Stimulated activated CD4-positive, alpha-beta T cell treated with anti-CD3 and anti-CD28 coated beads, Interleukin-1b, Interleukin-23, amount 100 ng/mL, for 1 hour (primary cell): Measurements from ENCODE around the gene BCAS3.
"Not testable (repeated sequence)": the region's sequence is repeated elsewhere in the genome, so short reads cannot be mapped to it uniquely, and the experiment has no call there.

Source experiments
- DNase-seq, 2 donors: peaks; one replicate each; pipeline ENCODE4 v3.0.0-alpha.2; 2020; ENCODE audit warnings: low read depth in 2 of 2

Gene BCAS3

DNA sequence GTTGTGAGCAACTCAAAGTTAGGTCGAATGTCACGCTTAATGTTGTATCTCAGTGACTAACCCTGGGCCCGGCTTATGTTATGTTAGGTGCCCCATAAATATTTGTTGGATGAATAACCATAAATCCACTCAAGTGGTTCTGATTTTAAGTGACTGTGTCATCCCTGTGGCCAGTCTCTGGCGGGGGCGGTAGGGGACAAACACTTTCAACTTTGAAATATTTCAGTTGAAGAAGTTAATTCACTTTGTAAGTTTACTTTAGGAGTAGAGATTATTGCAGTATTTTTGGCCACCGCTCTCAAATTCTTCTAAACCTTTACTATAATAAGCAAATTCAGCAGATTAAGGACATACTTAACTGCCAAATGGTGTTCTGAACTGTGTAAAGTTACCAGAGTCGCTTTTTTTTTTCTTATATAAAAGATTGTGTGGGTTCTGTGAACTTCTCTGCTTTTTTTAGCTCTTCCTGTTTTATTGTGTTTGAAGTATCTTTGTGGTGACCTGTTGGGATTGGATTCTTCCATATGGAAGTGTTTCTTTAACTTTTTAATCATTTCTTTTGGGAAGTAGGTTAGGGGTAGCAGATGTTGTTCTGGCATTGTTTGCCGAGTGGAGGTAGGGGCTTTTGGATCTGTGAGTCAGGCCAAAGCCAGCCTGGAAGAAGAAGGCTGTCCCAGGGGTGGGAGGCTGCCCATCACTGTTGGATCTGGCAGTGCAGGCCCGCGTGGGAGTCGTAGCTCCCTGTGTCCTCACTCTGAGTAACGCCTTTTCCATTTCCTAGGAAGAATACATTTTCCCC, 660.5 kb downstream of the BCAS3 start:
- DNase-seq: no peak

DNA sequence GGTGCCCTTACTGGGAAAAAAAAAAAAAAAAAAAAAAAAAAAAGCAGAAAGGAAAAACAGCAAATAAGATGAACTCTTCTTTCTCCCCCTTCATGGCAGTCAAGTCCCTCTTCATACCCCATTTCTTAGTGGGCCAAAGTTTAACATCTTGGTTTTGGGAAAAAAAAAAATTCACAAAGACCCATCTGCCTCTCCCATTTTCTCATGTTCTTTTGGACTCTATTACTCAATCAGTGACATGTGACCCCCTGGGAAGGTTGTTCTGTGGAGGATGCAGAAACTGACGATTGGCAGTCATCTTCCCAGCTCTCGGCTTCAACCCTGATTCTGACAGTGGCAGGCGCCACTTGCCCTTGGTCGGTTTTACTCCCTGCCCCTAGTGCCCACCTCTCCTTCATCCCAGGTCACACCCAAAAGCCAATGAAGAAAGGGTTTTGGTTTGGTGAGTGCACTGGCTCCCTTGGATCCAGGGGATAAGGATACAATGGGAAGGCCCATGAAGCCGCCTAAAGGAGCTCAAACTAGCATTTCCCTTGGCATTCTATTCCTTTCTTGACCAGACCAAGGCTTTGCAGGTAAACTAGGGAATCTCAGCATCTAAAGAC, 661.3 kb downstream of the BCAS3 start:
- no peak for DNase-seq

DNA sequence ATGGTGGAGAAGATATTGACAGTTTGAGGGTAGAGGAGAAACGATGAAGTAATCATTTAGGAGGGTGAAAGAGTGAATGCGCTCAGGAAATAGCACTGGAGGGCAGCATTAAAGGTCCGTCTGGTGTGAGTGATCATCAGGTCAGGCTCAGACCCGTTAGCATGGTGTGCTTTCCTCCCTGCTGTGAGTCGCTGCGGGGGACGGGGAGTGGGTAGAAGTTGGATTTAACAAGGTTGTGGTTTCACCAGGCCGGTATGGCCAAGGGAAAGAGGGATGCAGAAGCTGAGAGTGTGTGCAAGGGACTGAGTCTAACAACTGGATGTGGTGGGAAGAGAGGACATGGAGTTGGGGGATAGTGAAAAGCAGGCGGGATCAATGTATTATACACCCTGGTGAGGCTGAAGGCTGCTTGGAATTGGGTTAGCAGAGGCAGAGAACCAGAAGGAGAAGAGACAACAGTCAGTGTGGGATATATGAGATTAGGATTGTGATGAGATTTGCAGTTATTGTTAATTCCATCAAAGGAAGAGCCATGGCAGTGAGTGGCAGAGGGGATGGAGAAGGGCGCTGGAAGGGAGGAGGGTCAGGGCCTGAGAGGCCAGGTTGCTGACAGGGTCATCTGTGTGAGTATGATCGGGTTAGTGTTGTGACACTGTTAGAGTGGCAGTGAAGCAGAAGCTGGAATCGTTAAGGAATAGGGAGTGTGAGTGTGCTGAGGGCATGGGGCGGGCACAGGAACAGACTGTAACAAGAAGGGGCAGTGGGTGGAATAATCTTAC, 663.0 kb downstream of the BCAS3 start:
- no peak for DNase-seq

DNA sequence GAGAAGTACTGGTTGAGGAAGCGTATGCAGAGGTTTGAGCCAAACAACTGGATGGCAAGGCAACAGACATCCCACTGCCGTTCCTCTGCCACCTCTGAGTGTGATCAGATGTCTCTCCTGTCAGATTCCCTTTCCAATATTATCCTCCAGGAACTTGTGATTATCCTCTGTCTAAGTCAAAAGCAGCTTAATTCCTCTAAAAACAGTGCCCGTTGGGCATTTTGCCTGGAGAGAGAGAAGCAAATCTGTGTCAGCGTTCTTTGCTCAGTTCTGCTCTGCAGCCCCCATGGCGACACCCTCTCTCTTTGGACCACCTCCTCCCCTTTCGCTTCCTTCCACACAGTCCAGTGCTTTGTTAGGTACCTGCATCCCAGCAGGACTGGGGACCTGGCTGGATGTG, 665.9 kb downstream of the BCAS3 start:
- no peak for DNase-seq

DNA sequence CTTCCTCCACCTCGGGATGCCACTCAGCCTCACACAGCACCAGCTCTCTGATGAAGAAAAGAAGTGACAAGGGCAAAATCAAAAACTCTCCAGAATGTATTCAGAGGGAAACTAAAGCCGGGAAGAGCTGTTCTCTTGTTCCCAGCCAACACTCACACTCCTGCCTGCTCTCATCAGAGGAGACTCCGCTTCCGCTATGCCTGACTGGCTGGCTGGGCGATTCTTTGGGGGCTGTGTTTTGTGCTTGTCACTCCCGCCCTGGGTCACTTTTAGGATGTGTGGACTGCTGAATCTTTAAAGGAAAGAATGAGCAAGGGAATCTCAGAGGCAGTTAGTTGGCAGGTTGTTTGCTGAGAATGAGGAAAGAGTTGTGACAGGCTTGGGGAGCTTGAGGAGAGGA, 667.4 kb downstream of the BCAS3 start:
- no peak for DNase-seq

DNA sequence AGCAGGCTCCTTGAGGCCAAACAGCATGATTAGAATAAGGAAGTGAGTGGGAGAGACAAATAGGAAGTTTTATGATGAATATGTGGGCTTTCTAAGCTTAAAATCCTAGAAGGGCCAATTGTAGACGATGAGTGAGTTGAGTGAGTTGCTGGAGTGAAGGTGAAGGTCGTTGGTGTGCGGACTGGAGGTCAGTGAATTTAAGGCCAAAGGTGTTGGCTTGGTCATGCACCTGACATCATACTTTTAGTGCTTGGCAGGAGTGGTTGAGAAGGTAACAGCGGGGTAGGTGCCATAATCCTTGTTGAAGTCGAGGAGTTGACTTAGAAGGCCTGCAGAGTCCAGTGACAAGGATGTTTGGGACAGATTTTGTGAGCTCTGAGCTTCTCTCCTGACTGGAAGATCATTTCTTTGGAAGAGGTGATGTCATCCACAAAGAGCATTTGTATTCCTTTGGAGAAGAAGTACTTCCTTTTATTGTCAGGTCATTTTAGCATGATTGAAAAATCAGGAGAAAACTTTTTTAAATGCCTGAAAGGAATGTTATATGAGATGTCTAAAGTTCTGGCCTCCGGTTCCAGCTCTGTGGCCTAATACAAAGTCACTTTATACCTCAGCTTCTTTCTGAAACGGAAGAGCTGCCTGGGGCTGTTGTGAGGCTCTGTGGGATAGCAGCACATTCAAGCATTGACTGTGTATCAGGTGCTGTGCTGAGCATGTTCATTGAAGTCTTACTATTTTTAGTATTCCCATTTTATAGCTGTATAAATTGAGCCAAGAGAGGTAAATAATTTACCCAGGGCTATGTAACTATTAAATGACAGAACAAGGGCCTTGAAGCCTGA, 668.4 kb downstream of the BCAS3 start:
- no peak for DNase-seq

DNA sequence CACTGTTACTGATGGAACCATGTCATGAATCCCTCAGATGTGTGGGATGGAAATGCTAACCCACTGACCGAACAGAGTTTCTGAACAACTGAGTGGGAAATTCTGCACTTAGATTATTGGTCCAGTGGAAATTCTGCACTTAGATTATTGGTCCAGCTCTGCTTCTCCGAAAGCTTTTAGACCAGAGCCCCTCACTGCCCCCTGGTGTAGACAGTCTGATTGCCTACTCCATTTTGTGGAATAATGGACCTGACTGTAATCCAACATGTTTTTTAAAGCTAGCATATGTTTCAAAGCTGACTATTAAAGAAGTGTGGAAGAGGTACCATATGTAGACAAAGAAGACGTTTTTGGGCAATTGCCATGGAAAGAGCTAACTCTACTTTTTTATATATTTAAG, 671.7 kb downstream of the BCAS3 start:
- DNase-seq: no peak

DNA sequence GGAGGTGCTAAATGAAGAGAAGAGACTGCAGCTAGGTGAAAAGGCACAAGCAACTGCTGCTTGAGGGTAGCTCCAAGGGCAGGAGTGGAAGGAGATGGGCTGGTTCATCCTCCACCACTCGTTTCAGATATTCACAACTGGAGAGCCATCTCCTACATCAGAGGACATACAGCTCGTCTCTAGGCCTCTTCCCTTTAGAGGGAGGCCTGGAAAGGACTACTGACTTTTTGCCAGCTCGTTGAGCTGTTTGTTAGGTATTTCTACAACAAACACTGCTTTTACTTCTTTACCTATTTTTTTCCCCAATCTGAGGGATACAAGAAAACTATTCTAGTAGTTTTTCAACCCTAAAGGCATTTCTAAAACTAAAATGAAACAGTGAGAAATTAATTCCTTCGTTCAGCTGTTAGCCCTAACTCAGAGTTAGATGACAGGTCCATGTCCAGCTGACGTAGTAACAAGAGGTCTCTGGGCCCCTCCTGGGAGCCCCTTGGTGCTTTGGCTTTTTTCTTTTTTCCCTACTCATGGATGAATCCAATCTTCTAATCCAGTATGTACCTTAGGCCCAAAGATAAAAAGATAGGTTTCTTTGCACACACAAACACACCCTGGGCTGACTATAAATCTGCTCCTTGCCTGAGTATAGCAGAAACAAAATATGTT, 674.2 kb downstream of the BCAS3 start:
- no peak for DNase-seq

DNA sequence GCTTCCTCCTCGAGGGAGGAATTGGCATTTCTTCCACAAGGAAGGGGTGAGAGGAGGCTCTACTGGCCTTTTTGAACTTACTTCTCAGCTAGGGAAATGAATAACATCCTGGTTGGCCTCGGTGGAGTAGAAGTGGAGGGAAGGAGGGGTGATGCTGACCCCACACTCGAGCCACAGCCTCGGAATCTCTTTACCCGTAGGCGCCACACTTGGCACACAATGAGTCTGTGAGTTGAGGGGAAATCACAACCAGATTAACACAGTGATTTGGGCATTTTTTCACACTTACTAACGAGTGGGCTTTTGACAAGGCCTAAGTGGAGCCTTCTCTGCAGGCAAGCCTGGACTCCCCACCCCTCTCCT, 674.7 kb downstream of the BCAS3 start:
- DNase-seq: no peak

DNA sequence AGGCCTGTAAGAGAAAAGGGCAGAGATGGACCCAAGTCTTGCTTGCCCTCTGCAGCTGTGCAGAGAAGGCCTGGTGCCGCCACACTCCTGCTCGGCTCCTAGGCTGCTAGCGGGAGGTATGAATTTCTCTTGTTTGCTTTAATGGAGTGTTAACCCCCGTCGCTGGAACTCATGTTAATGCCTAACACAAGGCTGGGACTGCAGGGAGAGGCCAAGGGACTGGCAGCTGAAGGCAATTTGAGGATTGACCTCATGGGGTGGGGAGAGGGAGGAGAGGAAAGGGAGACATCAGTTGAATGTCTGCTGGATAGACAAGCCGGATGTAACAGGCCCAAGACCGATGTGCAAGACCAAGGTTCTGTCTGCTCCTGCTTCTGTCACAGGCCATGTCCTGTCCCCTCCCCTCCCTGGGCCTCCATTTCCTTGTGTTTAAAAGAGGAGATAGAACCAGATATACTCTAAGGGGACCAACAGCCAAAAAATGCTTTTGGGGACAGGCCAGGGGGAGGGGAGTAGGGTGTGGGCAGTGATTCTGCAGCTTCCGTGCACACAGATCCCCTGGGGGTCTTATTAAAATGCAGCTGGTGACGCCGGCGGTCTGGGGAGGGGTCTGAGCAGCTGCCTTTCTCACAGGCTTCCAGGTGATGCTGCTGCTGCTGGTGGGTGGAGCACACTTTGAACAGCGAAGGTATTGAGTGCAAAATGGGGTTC, 675.3 kb downstream of the BCAS3 start:
- DNase-seq: no peak

DNA sequence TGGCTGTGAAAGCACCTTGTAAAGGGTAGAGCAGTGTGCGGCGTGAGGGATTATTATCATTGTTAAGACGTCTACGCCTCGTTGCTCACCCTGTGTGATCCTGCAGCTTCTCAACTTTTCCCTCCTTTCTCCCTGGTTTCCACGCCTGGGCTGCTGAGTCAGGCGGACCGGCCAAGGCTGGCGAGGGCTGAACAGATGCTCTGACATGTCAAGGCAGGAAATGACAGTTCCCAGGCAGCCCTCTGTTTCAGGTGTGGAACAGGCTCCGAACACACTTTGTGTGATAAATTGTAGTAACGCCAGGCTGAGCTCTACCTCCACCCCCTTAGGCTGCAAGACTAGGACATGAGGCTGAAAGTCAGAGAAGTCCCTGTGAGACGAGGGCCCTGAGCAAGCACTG, 676.0 kb downstream of the BCAS3 start:
- no peak for DNase-seq

DNA sequence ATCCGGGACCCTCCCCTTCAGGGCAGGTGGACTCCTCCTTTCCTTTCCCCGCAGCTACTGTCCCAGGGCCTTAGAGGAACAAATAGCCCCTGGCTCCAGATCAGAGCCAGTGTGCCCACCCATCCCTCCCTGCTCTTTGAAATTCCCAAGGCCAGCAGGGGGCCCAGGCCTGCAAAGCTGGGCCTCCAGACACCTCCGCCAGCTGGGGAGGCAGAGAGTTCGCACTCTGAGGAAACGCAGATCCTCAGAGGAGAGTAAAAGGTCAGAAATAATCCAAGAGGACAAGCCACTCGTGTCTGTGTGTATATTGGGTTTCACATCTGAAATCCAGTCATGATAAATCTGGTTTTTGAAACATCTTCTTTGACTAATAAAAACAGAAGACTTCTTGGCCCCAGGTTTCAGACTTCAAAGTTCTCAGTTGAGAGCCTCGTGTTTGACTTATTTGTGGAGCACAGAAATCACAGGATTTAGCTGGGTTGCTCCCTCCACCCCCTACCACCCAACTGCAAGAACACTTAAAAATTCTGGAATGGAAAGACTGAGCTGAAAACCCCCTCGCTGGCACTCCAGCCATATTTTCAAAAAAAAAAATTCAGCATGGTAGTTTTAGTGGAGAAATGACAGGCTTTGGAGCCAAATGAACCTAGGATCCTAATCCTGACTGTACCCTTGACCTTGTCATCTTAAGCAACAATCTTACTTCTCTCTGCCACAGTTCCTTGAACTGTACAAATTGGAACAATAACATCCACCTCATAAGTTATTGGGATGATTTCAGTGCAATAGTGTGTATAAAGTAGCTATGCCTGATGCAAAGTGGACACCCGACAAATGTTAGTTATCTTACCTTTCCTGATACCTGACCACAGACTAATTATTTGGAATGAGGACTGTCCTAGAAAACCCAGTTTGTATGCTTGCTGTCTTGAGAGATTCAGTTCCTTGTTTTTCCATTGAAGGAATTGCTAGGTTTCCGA, 677.5 kb downstream of the BCAS3 start:
- no peak for DNase-seq

DNA sequence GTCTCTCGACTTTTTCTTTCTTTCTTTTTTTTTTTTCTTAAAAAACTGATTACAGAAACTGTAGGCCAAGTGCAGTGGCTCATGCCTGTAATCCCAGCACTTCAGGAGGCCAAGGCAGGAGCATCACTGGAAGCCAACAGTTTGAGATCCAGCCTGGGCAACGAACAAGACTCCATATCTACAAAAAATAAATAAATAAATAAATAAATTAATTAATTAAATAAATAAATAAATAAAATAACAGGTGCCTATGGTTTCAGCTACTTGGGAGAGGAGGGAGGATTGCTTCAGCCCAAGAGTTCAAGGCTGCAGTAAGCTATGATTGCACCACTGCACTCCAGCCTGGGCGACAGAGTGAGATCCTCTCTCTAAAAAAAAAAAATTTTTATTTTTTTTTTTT, 679.4 kb downstream of the BCAS3 start:
- DNase-seq: not testable (repeated sequence)

DNA sequence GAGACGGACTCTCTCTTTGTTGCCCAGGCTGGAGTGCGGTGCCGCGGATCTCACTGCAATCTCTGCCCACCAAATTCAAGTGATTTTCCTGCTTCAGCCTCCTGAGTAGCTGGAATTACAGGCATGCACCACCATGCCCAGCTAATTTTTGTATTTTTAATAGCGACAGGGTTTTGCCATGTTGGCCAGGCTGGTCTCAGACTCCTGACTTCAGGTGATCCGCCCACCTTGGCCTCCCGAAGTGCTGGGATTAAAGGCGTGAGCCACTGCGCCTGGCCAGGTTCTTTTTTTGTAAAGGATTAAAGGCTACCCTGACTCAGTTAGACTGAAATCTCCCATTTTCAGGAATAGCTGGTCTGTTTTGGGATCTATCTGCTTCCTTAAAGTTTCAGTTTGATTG, 681.9 kb downstream of the BCAS3 start:
- not testable (repeated sequence) for DNase-seq

DNA sequence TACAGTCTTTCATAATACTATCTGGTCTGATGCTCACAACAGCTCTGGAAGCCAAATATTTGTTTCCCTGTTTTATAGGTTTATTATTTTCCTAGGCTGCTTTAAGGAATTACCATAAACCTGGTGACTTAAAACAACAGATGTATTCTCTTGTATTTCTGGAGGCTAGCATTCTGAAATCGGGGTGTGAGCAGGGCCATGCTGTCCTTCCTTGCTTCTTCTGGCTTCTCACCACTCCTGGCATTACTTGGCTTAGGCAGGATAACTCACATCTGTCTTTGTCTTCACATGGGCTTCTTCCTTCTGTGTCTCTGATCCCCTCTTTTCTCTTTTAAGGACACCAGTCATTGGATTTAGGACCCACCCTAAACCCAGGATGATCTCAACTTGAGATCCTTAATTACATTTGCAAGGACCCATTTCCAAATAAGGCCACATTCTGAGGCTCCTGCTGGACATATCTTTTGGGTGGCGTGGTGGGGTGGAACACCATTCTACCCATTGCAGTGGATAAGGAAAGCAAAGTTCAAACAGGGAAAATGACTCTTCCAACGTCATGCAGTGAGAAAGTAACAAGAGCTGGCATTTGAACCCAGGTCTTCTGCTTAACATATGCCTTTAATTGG, 682.8 kb downstream of the BCAS3 start:
- DNase-seq: no peak

DNA sequence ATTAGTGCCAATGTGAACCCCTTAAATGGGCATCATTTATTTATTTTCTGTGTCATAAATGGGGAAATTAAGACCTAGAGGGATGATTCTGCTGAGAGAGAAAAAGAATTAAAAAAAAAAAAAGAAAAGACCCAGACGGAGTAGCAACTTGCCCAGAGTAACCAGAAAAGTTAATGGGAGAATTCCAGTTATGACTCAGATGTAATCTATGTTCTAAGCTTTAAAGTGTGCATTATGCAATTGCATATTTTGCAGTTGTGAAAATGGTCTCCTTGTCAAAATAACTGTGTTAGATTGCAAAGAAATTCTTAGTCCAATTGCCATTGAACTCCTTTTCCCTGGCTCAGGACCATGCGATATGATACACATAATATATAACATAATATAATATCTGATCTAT, 683.4 kb downstream of the BCAS3 start:
- DNase-seq: no peak

DNA sequence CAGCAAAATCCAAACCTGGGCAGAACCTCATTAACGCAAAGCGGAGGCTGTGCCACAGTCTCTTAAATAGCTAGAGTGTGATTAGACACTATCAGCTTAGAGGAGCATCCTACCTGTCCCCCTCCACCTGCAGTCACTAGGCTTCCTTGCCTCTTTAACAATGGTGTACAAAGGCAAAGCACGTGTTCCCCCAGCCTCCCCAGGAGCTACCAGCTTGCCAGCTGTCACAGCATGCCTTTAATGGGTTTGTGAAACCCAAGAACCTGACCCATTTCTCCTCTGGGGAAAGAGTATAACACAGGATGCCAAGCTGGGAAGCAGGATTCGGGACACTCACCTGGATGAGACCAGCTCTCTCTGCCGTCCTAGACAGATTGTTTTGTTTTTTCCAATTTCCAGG, 684.7 kb downstream of the BCAS3 start:
- DNase-seq: no peak

DNA sequence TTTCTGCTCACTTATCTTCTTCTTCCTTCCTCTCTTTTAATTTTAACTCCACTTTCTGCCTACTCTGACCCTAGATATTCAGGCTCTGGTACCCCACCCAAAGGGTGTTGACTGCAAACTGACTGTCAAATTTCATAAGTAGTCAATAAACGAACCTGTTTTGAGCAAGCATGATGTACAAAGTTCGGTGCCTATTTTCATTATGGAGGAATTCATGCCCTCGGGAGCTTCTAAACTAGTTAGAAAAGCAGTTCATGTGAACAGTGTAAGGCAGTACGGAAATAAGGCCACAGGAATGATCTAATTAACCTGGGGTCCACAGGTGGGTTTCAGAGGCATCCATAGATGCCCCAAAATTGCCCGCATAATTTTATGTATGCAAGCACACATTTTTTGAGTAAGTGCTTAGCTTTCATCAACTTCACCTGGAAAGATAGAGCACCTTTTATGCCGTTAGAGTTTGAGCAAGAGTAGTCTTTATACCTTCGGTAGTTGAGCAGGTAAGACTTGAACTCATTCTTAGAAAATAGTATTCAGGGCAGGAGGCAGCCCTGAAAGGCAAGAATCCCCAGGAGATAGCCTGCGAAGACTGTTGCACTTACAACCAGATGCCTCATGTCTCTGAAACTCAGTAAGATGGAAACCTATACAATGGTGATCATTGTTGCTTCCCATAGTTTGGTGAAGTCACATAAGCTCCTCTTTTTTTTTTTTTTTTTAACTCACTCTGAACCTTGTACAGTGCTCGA, 685.4 kb downstream of the BCAS3 start:
- DNase-seq: no peak
